Vagina (tissue), 2 donors: ENCODE data around the gene BSG.

Experiments
- CTCF ChIP-seq, 3 experiments: fragments of 450-650 bp in 2 of 3; fragments of 200-600 bp in 1 of 3; sonication (generic) in 1 of 3; IDR thresholded peaks; one replicate each; pipeline ENCODE4 v1.5.1; 2017 to 2019; ENCODE audit warnings: antibody characterized with exemption in 3 of 3, mild to moderate bottlenecking in 2 of 3, moderate library complexity in 2 of 3
- POLR2A ChIP-seq, 2 donors: fragments of 450-650 bp; IDR thresholded peaks; one replicate each; pipeline ENCODE4 v1.6.1; 2017; ENCODE audit warnings: antibody characterized with exemption in 2 of 2, mild to moderate bottlenecking in 2 of 2, moderate library complexity in 2 of 2

- no peak for TF ChIP-seq POLR2A (IDR thresholded peaks at IDR 0.05)
- no peak for TF ChIP-seq CTCF (IDR thresholded peaks at IDR 0.05)
These were observed 13.2 kb downstream of the BSG start for GRCh38 chr19:585551-586110.
